ENCODE data around the gene USF2.

DNA sequence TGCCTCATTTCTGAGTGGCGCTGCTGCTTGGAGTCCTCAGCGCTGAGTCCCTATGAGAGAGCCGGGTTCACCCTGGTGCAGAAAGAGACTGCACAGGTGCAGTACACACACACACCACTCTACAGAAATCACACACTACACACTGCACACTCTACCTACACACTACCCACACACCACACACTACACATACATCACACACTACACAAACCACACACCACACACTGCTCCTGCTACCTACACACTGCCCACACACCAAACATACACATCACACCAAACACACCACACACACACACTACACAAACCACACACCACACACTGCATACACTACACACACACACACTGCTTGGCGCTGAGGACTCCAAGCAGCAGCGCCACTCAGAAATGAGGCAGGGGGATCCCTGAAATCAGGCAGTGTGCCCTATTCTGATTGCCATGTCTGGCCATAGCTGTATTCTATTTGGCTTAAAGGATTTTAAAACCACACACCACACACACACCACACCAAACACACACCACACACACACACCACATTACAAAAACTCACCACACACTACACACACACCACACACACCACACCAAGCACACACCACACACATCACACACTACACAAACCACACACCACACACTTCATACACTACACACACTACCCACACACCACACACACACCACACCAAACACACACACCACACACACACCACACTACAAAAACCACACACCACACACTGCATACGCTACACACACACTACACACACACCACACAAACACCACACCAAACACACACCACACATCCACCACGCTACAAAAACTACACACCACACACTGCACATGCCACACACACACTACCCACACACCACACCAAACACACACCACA is 28.1 kb downstream of the USF2 start:
- TF ChIP-seq CTCF (IDR thresholded peaks at IDR 0.05) (no peak), POLR2AphosphoS5 (IDR thresholded peaks at IDR 0.05) (no peak)
